Ovary (tissue), 3 donors: ENCODE results near the gene GNRHR.

ENCODE experiments used
- POLR2A ChIP-seq: fragments of 450-650 bp; IDR thresholded peaks from one replicate; pipeline ENCODE4 v1.6.1; 2017; ENCODE audit warnings: antibody characterized with exemption, mild to moderate bottlenecking, moderate library complexity
- TF ChIP-seq, protein P1 (sequence below), 3 donors: fragments of 450-650 bp in 2 of 3; fragments of 200-600 bp in 1 of 3; IDR thresholded peaks; one replicate each; pipeline versions ENCODE4 v1.5.1 to v1.8.0; 2016 to 2022; ENCODE audit warnings: antibody characterized with exemption in 3 of 3, mild to moderate bottlenecking in 1 of 3
- donor health status: DM: no; HTN: no; CAD: no.

- TF ChIP-seq, protein P1, sequence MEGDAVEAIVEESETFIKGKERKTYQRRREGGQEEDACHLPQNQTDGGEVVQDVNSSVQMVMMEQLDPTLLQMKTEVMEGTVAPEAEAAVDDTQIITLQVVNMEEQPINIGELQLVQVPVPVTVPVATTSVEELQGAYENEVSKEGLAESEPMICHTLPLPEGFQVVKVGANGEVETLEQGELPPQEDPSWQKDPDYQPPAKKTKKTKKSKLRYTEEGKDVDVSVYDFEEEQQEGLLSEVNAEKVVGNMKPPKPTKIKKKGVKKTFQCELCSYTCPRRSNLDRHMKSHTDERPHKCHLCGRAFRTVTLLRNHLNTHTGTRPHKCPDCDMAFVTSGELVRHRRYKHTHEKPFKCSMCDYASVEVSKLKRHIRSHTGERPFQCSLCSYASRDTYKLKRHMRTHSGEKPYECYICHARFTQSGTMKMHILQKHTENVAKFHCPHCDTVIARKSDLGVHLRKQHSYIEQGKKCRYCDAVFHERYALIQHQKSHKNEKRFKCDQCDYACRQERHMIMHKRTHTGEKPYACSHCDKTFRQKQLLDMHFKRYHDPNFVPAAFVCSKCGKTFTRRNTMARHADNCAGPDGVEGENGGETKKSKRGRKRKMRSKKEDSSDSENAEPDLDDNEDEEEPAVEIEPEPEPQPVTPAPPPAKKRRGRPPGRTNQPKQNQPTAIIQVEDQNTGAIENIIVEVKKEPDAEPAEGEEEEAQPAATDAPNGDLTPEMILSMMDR (IDR thresholded peaks at IDR 0.05): no peak
- TF ChIP-seq POLR2A: no peak
Observed at GRCh38 chr4:67691328-67691727, 62.9 kb downstream of the GNRHR start.
